Measurements from ENCODE around the gene ZNRF4. TPM values are rescaled to one million over a fixed set of nuclear protein-coding genes. Genes with fewer than 3 reads are reported as not detected.

Gene ZNRF4
- total and polyA plus RNA-seq, 10 of the 15 experiments (the other 5 are each of a cell fraction or from before 2014, with no cell fraction given): not detected

DNA sequence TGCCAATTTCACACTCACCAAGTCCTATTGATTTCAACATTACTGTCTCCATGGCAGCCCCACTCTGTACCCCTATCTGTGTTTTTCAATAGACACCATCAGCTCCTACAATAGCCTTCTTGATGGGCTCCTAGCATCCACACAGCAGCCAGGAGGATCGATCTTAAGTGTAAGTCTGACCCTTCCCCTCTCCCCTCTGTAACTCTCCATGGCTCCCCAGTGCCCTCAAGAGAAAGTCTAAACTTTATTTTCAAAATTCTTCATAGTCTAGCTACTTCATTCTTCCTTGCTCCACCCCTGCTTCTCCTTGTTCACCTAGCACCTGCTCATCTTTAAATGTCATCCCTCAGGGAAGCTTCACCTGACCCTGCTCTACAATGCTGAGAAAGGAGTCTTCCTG, 30.0 kb upstream of the ZNRF4 start:
- ChIA-PET POLR2A (no interaction called here), SMC1A (ENCODE audit: uncharacterized antibody, unreplicated experiment) (no interaction called here), CTCF (no interaction called here), RAD21 (ENCODE audit: unreplicated experiment) (interaction anchor here (1.4 kb wide), 1 partner anchor 10 kb away, joined by 3 read pairs; no protein-coding TSS in a partner anchor)
- Histone ChIP-seq H3K9me3 (replicated peaks; ENCODE audit: control insufficient read depth, insufficient read depth, low read length) (no peaks in the 10 kb centered on the region), H3K4me2 (ENCODE audit: control insufficient read depth, insufficient read depth) (no peak overlapping the region), H3K27me3 (replicated peaks in 1 of 2; ENCODE audit: control insufficient read depth in 2 of 2, insufficient read depth in 2 of 2, low read length in 1 of 2) (no peaks in the 10 kb centered on the region), H3K9ac (ENCODE audit: control insufficient read depth, insufficient read depth, low read length) (no peak overlapping the region), H3K36me3 (ENCODE audit: control insufficient read depth in 2 of 2, insufficient read depth in 2 of 2, low read length in 1 of 2) (no peaks in the 10 kb centered on the region), H3K4me3 (no peak overlapping the region), H4K20me1 (ENCODE audit: control insufficient read depth, insufficient read depth) (no peaks in the 10 kb centered on the region), H2AFZ (ENCODE audit: control insufficient read depth, low read depth, low read length) (no peak overlapping the region), H3K4me1 (ENCODE audit: control insufficient read depth, insufficient read depth, low read length) (no peaks in the 10 kb centered on the region), H3K27ac (ENCODE audit: control insufficient read depth, insufficient read depth) (no peak overlapping the region), H3K79me2 (ENCODE audit: control insufficient read depth, insufficient read depth, low read length) (no peaks in the 10 kb centered on the region)
- no peak for FAIRE-seq
- no TSS peak for BruUV-seq (replicated peaks)
- intact Hi-C loops (cut with micrococcal nuclease; ENCODE audit: unreplicated experiment) (no loop called here), in situ Hi-C loops (cut with MboI) (no loop called here)
- no peak for ATAC-seq
- DNase-seq (ENCODE audit: low read depth, low spot score): no peak
- WGBS (ENCODE audit: insufficient coverage, insufficient replicate concordance, low lambda C conversion rate, missing lambda C conversion rate): 0% methylated on average over 1 of the region's 1 CpG
- TF ChIP-seq, protein P1, sequence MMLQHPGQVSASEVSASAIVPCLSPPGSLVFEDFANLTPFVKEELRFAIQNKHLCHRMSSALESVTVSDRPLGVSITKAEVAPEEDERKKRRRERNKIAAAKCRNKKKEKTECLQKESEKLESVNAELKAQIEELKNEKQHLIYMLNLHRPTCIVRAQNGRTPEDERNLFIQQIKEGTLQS (IDR thresholded peaks at IDR 0.05; ENCODE audit: borderline replicate concordance, extremely low read depth, low read depth, low read length): no peak
- TF ChIP-seq, protein P2, sequence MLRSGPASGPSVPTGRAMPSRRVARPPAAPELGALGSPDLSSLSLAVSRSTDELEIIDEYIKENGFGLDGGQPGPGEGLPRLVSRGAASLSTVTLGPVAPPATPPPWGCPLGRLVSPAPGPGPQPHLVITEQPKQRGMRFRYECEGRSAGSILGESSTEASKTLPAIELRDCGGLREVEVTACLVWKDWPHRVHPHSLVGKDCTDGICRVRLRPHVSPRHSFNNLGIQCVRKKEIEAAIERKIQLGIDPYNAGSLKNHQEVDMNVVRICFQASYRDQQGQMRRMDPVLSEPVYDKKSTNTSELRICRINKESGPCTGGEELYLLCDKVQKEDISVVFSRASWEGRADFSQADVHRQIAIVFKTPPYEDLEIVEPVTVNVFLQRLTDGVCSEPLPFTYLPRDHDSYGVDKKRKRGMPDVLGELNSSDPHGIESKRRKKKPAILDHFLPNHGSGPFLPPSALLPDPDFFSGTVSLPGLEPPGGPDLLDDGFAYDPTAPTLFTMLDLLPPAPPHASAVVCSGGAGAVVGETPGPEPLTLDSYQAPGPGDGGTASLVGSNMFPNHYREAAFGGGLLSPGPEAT (IDR thresholded peaks at IDR 0.05; ENCODE audit: low read depth): no peak
- TF ChIP-seq GATAD2B (conservative IDR thresholded peaks at IDR 0.05; ENCODE audit: low read depth) (no peak), ZNF24 (IDR thresholded peaks at IDR 0.05) (no peak)
- TF ChIP-seq, protein P3, sequence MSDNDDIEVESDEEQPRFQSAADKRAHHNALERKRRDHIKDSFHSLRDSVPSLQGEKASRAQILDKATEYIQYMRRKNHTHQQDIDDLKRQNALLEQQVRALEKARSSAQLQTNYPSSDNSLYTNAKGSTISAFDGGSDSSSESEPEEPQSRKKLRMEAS (IDR thresholded peaks at IDR 0.05; ENCODE audit: low read depth, low read length): no peak

DNA sequence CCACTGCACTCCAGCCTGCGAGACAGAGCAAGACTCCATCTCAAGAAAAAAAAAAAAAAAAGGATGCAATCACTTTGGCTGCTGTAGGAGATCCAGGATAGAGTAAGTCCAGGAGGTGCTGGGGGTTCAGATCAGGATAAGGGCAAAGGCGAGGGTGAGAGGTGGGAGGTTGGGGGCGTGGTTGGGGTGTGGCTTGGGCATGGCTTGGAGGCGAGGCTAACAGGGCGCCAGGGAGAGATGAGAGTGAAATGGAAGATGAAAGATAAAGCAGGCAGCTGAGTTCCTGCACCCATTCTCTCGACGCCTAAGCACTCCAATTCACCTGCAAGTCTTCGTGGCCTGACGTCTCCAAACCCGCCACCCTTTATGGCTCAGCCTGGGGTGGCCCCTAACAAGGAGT, 25.0 kb upstream of the ZNRF4 start:
- Histone ChIP-seq H3K4me3 (no peak overlapping the region), H3K4me2 (ENCODE audit: control insufficient read depth, insufficient read depth) (no peak overlapping the region), H2AFZ (ENCODE audit: control insufficient read depth, low read depth, low read length) (no peak overlapping the region), H3K9me3 (replicated peaks; ENCODE audit: control insufficient read depth, insufficient read depth, low read length) (no peaks in the 10 kb centered on the region), H3K9ac (ENCODE audit: control insufficient read depth, insufficient read depth, low read length) (no peak overlapping the region), H4K20me1 (ENCODE audit: control insufficient read depth, insufficient read depth) (no peaks in the 10 kb centered on the region), H3K36me3 (ENCODE audit: control insufficient read depth in 2 of 2, insufficient read depth in 2 of 2, low read length in 1 of 2) (no peaks in the 10 kb centered on the region), H3K4me1 (ENCODE audit: control insufficient read depth, insufficient read depth, low read length) (no peaks in the 10 kb centered on the region), H3K79me2 (ENCODE audit: control insufficient read depth, insufficient read depth, low read length) (no peaks in the 10 kb centered on the region), H3K27ac (ENCODE audit: control insufficient read depth, insufficient read depth) (no peak overlapping the region), H3K27me3 (replicated peaks in 1 of 2; ENCODE audit: control insufficient read depth in 2 of 2, insufficient read depth in 2 of 2, low read length in 1 of 2) (no peaks in the 10 kb centered on the region)
- intact Hi-C loops (cut with micrococcal nuclease; ENCODE audit: unreplicated experiment) (no loop called here), in situ Hi-C loops (cut with MboI) (no loop called here)
- 44% methylated on average over 10 of the region's 10 CpGs for WGBS (ENCODE audit: insufficient coverage, insufficient replicate concordance, low lambda C conversion rate, missing lambda C conversion rate)
- no peak for FAIRE-seq
- ChIA-PET POLR2A (no interaction called here), SMC1A (ENCODE audit: uncharacterized antibody, unreplicated experiment) (no interaction called here), RAD21 (ENCODE audit: unreplicated experiment) (no interaction called here), CTCF (no interaction called here)
- TF ChIP-seq, protein P4, sequence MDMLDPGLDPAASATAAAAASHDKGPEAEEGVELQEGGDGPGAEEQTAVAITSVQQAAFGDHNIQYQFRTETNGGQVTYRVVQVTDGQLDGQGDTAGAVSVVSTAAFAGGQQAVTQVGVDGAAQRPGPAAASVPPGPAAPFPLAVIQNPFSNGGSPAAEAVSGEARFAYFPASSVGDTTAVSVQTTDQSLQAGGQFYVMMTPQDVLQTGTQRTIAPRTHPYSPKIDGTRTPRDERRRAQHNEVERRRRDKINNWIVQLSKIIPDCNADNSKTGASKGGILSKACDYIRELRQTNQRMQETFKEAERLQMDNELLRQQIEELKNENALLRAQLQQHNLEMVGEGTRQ (IDR thresholded peaks at IDR 0.05; ENCODE audit: borderline replicate concordance, low read depth, low read length): no peak
- ATAC-seq: no peak
- DNase-seq (ENCODE audit: low read depth, low spot score): no peak
- BruUV-seq (replicated peaks): no TSS peak

Measured in GM12878 (cell line).